ENCODE data around the gene FBXL2. TPM values are rescaled to one million over a fixed set of nuclear protein-coding genes. Genes with fewer than 3 reads are reported as not detected.
"Not testable (repeated sequence)": the region's sequence is repeated elsewhere in the genome, so short reads cannot be mapped to it uniquely, and the experiment has no call there.

The FBXL2 gene
- polyA plus RNA-seq, 1 donor, result 8.0 TPM

GRCh38 chr3:33317963-33318709 lies 40.9 kb downstream of the FBXL2 start:
- no peak for DNase-seq

GRCh38 chr3:33318710-33319380 lies 41.6 kb downstream of the FBXL2 start:
- no peak for DNase-seq

DNA sequence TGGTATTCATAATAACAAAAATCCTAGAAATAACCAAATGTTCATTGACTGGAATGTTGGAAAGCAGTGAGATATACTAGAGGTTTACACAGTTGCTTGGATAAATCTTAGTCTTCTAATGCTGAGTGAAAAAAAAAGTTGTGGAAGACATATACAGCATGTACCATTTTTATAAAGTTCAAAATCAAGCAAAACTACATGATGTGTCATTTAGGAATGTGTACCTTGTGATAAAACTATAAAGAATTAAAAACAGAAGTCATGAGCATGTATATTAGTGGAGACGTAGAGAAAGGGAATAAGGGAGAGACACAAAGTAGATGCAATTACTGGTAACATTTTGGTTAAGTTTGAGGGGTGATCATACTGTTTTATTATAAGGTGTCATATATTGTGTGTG lies 45.2 kb downstream of the FBXL2 start:
- no peak for DNase-seq

DNA sequence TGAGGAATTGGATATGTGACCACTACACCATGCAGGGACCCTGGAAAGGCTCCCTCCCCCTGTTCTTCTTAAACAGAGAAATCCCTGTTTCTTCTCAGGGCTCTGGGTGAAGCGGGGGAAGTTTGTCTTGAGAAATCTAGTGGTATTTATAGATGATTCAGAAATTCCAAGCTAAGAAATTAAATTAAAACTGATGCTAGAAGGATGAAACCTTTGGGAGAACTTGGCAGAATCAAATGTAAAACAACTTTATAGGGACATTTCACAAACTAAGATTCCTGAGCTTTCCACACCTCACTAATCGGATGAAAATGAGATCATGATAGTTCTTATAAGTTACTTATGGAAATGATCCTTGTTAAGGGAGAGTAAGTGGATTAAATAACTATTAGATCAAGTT lies 54.2 kb downstream of the FBXL2 start:
- no peak for DNase-seq

DNA sequence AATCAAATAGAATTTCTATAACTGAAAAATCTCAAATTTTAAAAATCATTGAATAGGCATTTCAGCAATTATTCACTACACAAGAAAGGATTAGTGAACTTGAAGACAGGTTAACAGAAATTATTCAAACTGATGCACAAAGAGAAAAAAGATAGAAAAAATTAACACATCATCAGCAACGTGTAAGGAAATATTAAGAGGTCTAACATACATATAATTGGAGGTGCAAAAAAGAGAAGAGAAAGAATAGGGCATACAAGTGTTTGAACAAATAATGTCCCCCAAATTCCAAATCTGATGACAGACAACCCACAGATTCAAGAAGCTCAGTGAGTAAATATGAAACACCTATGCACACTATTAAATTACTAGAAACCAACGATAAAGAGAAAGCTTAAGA lies 57.1 kb downstream of the FBXL2 start:
- no peak for DNase-seq

- not testable (repeated sequence) for DNase-seq
Measured at GRCh38 chr3:33338936-33339465, 61.8 kb downstream of the FBXL2 start.

DNA sequence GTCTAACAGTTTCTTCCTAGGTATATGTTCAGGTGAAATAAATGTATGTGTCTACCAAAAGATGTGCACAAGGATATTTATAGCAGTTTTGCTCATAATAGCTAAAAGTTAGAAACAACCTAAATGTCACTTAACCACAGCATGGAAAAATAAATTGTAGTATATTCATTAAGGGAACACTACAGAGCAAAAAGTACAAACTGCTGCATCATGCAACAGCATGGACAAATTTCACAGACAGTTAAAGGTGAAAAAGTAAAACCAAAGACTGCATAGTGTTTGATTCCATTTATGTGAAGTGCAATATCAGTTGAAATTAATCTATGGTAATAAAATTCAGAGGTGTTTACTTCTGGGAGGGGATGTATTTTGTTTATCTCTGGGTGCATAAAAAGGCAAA lies 62.5 kb downstream of the FBXL2 start:
- DNase-seq, result no peak

GRCh38 chr3:33355611-33356010 lies 78.4 kb downstream of the FBXL2 start:
- no peak for DNase-seq

- peak; percentile 29 for DNase-seq
Measured at GRCh38 chr3:33358172-33358781, 81.0 kb downstream of the FBXL2 start.

DNA sequence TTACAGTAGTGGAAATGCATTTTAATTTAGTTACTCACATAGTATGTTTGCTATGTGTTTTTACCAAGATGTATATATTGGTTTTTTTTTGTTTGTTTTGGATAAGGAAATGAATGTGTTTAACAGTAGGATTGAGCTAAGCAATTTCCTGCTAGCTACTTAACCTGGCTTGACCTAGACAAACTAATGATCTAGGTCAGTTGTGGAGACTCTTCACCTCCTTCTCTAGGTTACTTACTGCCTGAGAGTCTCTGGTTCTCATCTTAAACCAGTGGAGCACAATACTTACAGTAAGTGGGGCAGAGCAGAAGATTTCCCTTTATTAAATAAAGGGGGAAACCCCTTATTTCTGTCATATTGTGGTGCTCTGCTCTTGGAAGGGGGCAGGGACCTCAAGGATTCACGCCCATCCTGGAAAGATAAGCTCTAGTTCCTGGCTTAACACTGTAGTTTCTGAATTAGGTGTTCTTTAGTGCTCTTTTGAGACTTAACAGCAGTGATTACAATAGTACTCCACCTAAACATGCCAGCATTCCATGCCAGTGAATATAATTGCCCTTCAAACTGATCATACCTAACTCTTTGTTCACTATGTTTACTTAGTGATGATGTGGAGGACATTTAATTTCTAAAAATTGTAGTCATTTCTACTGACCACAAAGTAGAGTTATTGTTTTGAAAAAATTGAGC lies 83.0 kb downstream of the FBXL2 start:
- no peak for DNase-seq

- no peak for DNase-seq
Measured at GRCh38 chr3:33363113-33363800, 86.0 kb downstream of the FBXL2 start.

DNA sequence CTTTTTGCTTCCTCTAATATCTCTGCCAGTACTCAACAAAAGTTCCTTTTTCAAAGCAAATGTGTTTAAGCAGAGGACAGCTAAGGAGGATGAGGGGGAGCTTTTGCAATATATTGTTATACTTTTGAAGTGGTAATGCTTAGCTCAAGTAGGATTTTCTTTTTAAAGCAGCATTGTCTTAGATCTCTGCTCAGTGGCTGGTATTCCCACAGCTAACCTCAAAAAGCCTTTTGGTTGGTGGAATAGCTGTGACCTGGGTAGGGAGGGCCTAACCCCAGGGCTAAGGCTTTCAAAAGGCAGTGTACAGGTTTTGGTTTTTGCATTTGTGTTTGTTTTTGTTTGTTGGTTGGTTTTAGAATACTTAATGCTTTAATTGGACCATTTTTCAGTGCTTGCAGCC lies 86.8 kb downstream of the FBXL2 start:
- no peak for DNase-seq

- DNase-seq, result no peak
Measured at GRCh38 chr3:33364531-33365128, 87.4 kb downstream of the FBXL2 start.

GRCh38 chr3:33372218-33373081 lies 95.2 kb downstream of the FBXL2 start:
- DNase-seq, result peak; percentile 34

GRCh38 chr3:33373082-33373437 lies 95.8 kb downstream of the FBXL2 start:
- no peak for DNase-seq

DNA sequence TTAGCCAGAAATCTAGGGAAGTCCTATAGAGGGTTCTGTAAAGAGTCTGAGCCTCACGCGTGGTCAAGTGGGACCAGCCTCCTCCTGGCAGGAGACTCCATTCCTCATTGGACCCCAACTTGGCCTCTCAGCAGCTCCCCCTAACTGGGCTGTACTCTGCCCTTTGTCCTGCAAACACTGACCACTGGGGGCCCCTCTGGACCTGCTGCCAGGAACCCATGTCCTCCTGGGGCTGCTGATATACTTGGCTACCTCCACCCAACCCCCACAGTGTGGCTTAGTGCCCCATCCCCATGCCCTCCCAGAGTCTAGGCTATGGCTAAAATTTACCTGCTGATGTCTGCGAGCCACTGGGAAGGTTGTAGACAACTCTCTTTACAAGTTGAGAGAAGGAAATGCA lies 100.2 kb downstream of the FBXL2 start:
- no peak for DNase-seq

- DNase-seq, result no peak
Measured at GRCh38 chr3:33377931-33378330, 100.7 kb downstream of the FBXL2 start.

DNA sequence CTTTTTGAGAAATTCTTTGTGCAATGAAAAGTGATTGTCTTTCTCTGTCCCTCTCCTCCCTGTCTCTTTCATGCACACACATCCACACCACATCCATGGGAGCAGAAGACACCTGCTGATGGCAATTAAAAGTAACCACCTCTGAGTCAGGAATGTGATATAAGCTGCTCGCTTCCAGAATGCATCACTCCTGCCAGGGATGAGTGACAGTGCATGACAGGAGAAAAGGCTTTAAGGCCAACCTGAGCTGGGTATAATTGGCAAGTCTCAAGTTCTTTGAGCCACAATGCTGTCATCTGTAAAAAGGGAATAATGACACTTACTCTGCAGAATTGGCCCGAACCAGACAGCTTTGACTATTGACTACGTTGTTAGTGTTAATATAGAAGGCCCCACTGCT lies 103.4 kb downstream of the FBXL2 start:
- no peak for DNase-seq

DNA sequence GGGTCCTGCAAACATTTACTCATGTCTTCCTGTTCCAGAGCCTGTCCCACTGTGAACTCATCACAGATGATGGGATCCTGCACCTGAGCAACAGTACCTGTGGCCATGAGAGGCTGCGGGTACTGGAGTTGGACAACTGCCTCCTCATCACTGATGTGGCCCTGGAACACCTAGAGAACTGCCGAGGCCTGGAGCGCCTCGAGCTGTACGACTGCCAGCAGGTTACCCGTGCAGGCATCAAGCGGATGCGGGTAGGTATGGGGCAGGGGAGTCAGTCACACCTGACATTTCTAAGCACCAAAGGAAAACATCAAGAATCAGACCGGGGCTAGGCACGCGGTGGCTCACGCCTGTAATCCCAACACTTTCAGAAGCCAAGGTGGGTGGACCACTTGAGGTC lies 106.7 kb downstream of the FBXL2 start:
- no peak for DNase-seq

- no peak for DNase-seq
Measured at GRCh38 chr3:33385423-33385822, 108.2 kb downstream of the FBXL2 start.

- no peak for DNase-seq
Measured at GRCh38 chr3:33386631-33387030, 109.4 kb downstream of the FBXL2 start.

Measured in hindlimb muscle (tissue), 1 donor.